SK-N-SH (cell line): ENCODE measurements around the gene ADAMTS2. TPM values are rescaled to one million over a fixed set of nuclear protein-coding genes. Genes with fewer than 3 reads are reported as not detected.

Experiments used
- CTCF ChIA-PET: fragments of 300-600, 350-600 bp; formaldehyde crosslinking; extraction: SDS; loops from one replicate; lab custom pipeline; 2021; lab: Yijun Ruan, JAX
- POLR2A ChIA-PET: fragments of 350-600 bp; sonication (Branson Sonifier 250); formaldehyde crosslinking; extraction: SDS; loops from one replicate; lab custom pipeline; 2020; ENCODE audit warnings: antibody characterized with exemption, inconsistent platforms; lab: Yijun Ruan, JAX
- DNase-seq: peaks from one replicate; pipeline ENCODE4 v3.0.0; 2012
- H2AFZ ChIP-seq: fragments of 200-600 bp; sonication (generic); 2 replicates; pipeline ENCODE4 v1.8.1; 2016; ENCODE audit warnings: antibody characterized with exemption, mild to moderate bottlenecking, low read depth
- H3F3A ChIP-seq: fragments of 200-600 bp; sonication (generic); replicated peaks from 2 replicates; pipeline ENCODE3; 2016; ENCODE audit warnings: antibody characterized with exemption, mild to moderate bottlenecking; ENCODE audit not compliant: insufficient read depth
- H3K27ac ChIP-seq, 2 experiments: fragments of 200-500 bp in 1 of 2; fragments of 200-600 bp in 1 of 2; sonication (Bioruptor generic) in 1 of 2; sonication (generic), shearing (Covaris generic) in 1 of 2; 2 replicates each; pipeline versions ENCODE4 v1.5.1 to v1.6.1; 2014 to 2016; ENCODE audit warnings: low read depth in 2 of 2, inconsistent platforms in 1 of 2, low read length in 1 of 2, mild to moderate bottlenecking in 1 of 2, mixed read lengths in 1 of 2
- H3K27me3 ChIP-seq: fragments of 200-600 bp; sonication (generic), shearing (Covaris generic); 2 replicates; pipeline ENCODE4 v1.6.1; 2016; ENCODE audit warnings: mixed run types; ENCODE audit not compliant: insufficient read depth
- H3K36me3 ChIP-seq, 2 experiments: fragments of 200-500 bp in 1 of 2; fragments of 200-600 bp in 1 of 2; sonication (Bioruptor generic) in 1 of 2; sonication (generic) in 1 of 2; replicated peaks in 1 of 2; 2 replicates each; pipeline versions ENCODE3 to v1.5.1; 2014 to 2016; ENCODE audit warnings: low read length in 1 of 2, mild to moderate bottlenecking in 1 of 2; ENCODE audit not compliant: insufficient read depth in 2 of 2, control insufficient read depth in 1 of 2
- H3K4me1 ChIP-seq, 2 experiments: fragments of 200-500 bp in 1 of 2; fragments of 200-600 bp in 1 of 2; sonication (Bioruptor generic) in 1 of 2; sonication (generic), shearing (Covaris generic) in 1 of 2; 2 replicates each; pipeline versions ENCODE4 v1.5.1 to v1.6.1; 2014 to 2016; ENCODE audit warnings: low read depth in 1 of 2, low read length in 1 of 2, mixed run types in 1 of 2; ENCODE audit not compliant: insufficient read depth in 2 of 2, control insufficient read depth in 1 of 2
- H3K4me2 ChIP-seq: fragments of 200-600 bp; sonication (generic), shearing (Covaris generic); 2 replicates; pipeline ENCODE4 v1.6.1; 2017; ENCODE audit warnings: mixed run types
- H3K4me3 ChIP-seq, 2 experiments: fragments of 200-500 bp in 1 of 2; fragments of 200-600 bp in 1 of 2; sonication (Bioruptor generic) in 1 of 2; sonication (generic), shearing (Covaris generic) in 1 of 2; 2 replicates each; pipeline versions ENCODE4 v1.5.1 to v1.8.1; 2014 to 2016; ENCODE audit warnings: low read depth in 2 of 2, inconsistent platforms in 1 of 2, low read length in 1 of 2, mild to moderate bottlenecking in 1 of 2, mixed read lengths in 1 of 2, moderate library complexity in 1 of 2
- H3K79me2 ChIP-seq: fragments of 200-600 bp; sonication (generic); 2 replicates; pipeline ENCODE4 v1.8.1; 2017; ENCODE audit warnings: mild to moderate bottlenecking; ENCODE audit not compliant: insufficient read depth
- H3K9ac ChIP-seq: fragments of 200-600 bp; sonication (generic); 2 replicates; pipeline ENCODE4 v1.6.1; 2017; ENCODE audit warnings: mixed run types
- H3K9me2 ChIP-seq: fragments of 200-600 bp; sonication (generic); 2 replicates; pipeline ENCODE4 v1.6.1; 2017; ENCODE audit warnings: mixed run types
- H3K9me3 ChIP-seq: fragments of 200-600 bp; sonication (generic); 2 replicates; pipeline ENCODE4 v1.6.1; 2017; ENCODE audit warnings: mixed run types, mild to moderate bottlenecking, moderate library complexity
- H4K20me1 ChIP-seq: fragments of 200-600 bp; sonication (generic); 2 replicates; pipeline ENCODE4 v1.6.1; 2017; ENCODE audit warnings: mild to moderate bottlenecking, mixed run types; ENCODE audit not compliant: insufficient read depth
- CHD2 ChIP-seq: fragments of 150-350 bp; IDR thresholded peaks from 2 replicates; pipeline ENCODE4 v1.6.1; 2018; ENCODE audit warnings: low read length; ENCODE audit not compliant: partially characterized antibody
- CTCF ChIP-seq: fragments of 200-600 bp; sonication (generic); IDR thresholded peaks from 2 replicates; pipeline ENCODE4 v1.6.1; 2017; ENCODE audit warnings: antibody characterized with exemption, mild to moderate bottlenecking, moderate library complexity
- EP300 ChIP-seq, 2 experiments: IDR thresholded peaks; 2 replicates each; pipeline versions ENCODE4 v1.4.0 to v1.6.1; 2012; ENCODE audit warnings: borderline replicate concordance in 1 of 2, low read depth in 1 of 2, low read length in 1 of 2
- EZH2phosphoT487 ChIP-seq: fragments of 200-600 bp; sonication (generic); IDR thresholded peaks from 2 replicates; pipeline ENCODE4 v1.6.1; 2017; ENCODE audit warnings: low read depth, mixed run types, mild to moderate bottlenecking, antibody characterized with exemption, moderate library complexity, borderline replicate concordance
- FOSL2 ChIP-seq: IDR thresholded peaks from 2 replicates; pipeline ENCODE4 v1.4.0; 2012; ENCODE audit warnings: low read depth, mild to moderate bottlenecking, moderate library complexity, borderline replicate concordance
- GABPA ChIP-seq: IDR thresholded peaks from 2 replicates; pipeline ENCODE4 v1.4.0; 2012; ENCODE audit warnings: low read depth, mild to moderate bottlenecking
- NRF1 ChIP-seq: IDR thresholded peaks from 2 replicates; pipeline ENCODE4 v1.6.1; 2012; ENCODE audit warnings: low read depth, mild to moderate bottlenecking, low read length
- PBX3 ChIP-seq: IDR thresholded peaks from 2 replicates; pipeline ENCODE4; 2012
- RCOR1 ChIP-seq: fragments of 150-350 bp; IDR thresholded peaks from 2 replicates; pipeline ENCODE4 v1.6.1; 2017; ENCODE audit warnings: antibody characterized with exemption, low read length
- REST ChIP-seq: IDR thresholded peaks from 2 replicates; pipeline ENCODE4 v1.6.1; 2012; ENCODE audit warnings: mild to moderate bottlenecking, low read depth, low read length, moderate library complexity
- RFX5 ChIP-seq: IDR thresholded peaks from 2 replicates; pipeline ENCODE4 v1.6.1; 2012; ENCODE audit warnings: mild to moderate bottlenecking, improper control_type of control experiment, low read length
- TCF12 ChIP-seq: IDR thresholded peaks from 2 replicates; pipeline ENCODE4 v1.4.0; 2012
- TEAD4 ChIP-seq: IDR thresholded peaks from 2 replicates; pipeline ENCODE4 v1.4.0; 2012; ENCODE audit warnings: mild to moderate bottlenecking, borderline replicate concordance; ENCODE audit not compliant: insufficient read depth
- USF1 ChIP-seq: IDR thresholded peaks from 2 replicates; pipeline ENCODE4 v1.4.0; 2012; ENCODE audit warnings: low read depth, borderline replicate concordance
- USF2 ChIP-seq: fragments of 150-350 bp; IDR thresholded peaks from 2 replicates; pipeline ENCODE4 v1.6.1; 2017; ENCODE audit warnings: antibody characterized with exemption, low read length, low read depth, borderline replicate concordance
- YY1 ChIP-seq: IDR thresholded peaks from 2 replicates; pipeline ENCODE4 v1.4.0; 2012; ENCODE audit warnings: low read depth, mild to moderate bottlenecking
- ZBTB33 ChIP-seq: IDR thresholded peaks from 2 replicates; pipeline ENCODE4 v1.4.0; 2012; ENCODE audit warnings: low read depth, borderline replicate concordance
- WGBS: methylation state at CpG from one replicate; pipeline ENCODE4 v1.1.6; 2017; ENCODE audit warnings: low lambda C conversion rate; 5-methylcytosine and 5-hydroxymethylcytosine counted together
- polyA plus RNA-seq, 3 experiments: library from polyadenylated mRNA; depleted of rRNA; stranded (reverse); fragments of >200 nt; gene quantifications; 2 replicates each; pipeline ENCODE4 v1.2.3, GENCODE V29; 2012

Gene ADAMTS2
- polyA plus RNA-seq, 1 of the 3 experiments (the other 2 are of a cell fraction): 0.12 TPM

- H3K4me2 ChIP-seq: no peak overlapping the region
- no peak for TF ChIP-seq EP300 (IDR thresholded peaks at IDR 0.05; ENCODE audit: borderline replicate concordance in 1 of 2, low read depth in 1 of 2, low read length in 1 of 2)
- no peak for TF ChIP-seq CTCF
- TF ChIP-seq TCF12: no peak
- TF ChIP-seq RCOR1: no peak
- TF ChIP-seq NRF1: no peak
- TF ChIP-seq USF2: no peak
- no peak for TF ChIP-seq FOSL2
- no peak for TF ChIP-seq YY1
- TF ChIP-seq EZH2phosphoT487: no peak
- no peak for TF ChIP-seq GABPA
- TF ChIP-seq USF1: no peak
- no peak for TF ChIP-seq REST
- no peak for TF ChIP-seq ZBTB33
- no peak for TF ChIP-seq TEAD4
- no peak for TF ChIP-seq RFX5
- TF ChIP-seq CHD2: no peak
- TF ChIP-seq PBX3: no peak
- TF ChIP-seq, all 33 proteins: peak for 0
- H3K4me1 ChIP-seq: peaks cover 0 to 13% of the 10 kb centered on the region in 2 experiments; a peak in 1 of 4 replicates
- H3K4me3 ChIP-seq: no peak overlapping the region
- no peak overlapping the region for H3K9ac ChIP-seq
- 37% methylated on average over 5 of the region's 6 CpGs for WGBS
- no peak overlapping the region; a peak in 1 of 4 replicates for H3K27ac ChIP-seq
- no peaks in the 10 kb centered on the region for H3K36me3 ChIP-seq
- no peaks in the 10 kb centered on the region for H3K9me3 ChIP-seq
- DNase-seq: no peak
- CTCF ChIA-PET: interaction anchor here (0.9 kb wide), 1 partner anchor 51 kb away, joined by 3 read pairs; no protein-coding TSS in a partner anchor
- POLR2A ChIA-PET: no interaction called here
- H3K79me2 ChIP-seq: no peaks in the 10 kb centered on the region
- no peak overlapping the region for H2AFZ ChIP-seq
- H3K9me2 ChIP-seq: no peaks in the 10 kb centered on the region
- no peaks in the 10 kb centered on the region for H3K27me3 ChIP-seq
- H4K20me1 ChIP-seq: no peaks in the 10 kb centered on the region
- no peaks in the 10 kb centered on the region for H3F3A ChIP-seq
These were observed 134.8 kb downstream of the ADAMTS2 start for GRCh38 chr5:179210478-179210877.
